Measurements from ENCODE around the gene B3GAT3.

B3GAT3 gene

GRCh38 chr11:62601372-62602140 is 20.2 kb downstream of the B3GAT3 start, which contains the start of gene MTA2 (continued):
- TF ChIP-seq ZNF274 (IDR thresholded peaks at IDR 0.05; ENCODE audit: low read length) (no peak), ZNF274 (tag by site-specific recombination; IDR thresholded peaks at IDR 0.05; ENCODE audit: borderline replicate concordance) (no peak), ZNF777 (tag by site-specific recombination; IDR thresholded peaks at IDR 0.05; ENCODE audit: borderline replicate concordance) (no peak)
- TF ChIP-seq, protein P1, sequence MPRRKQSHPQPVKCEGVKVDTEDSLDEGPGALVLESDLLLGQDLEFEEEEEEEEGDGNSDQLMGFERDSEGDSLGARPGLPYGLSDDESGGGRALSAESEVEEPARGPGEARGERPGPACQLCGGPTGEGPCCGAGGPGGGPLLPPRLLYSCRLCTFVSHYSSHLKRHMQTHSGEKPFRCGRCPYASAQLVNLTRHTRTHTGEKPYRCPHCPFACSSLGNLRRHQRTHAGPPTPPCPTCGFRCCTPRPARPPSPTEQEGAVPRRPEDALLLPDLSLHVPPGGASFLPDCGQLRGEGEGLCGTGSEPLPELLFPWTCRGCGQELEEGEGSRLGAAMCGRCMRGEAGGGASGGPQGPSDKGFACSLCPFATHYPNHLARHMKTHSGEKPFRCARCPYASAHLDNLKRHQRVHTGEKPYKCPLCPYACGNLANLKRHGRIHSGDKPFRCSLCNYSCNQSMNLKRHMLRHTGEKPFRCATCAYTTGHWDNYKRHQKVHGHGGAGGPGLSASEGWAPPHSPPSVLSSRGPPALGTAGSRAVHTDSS (tag by site-specific recombination; IDR thresholded peaks at IDR 0.05): no peak

DNA sequence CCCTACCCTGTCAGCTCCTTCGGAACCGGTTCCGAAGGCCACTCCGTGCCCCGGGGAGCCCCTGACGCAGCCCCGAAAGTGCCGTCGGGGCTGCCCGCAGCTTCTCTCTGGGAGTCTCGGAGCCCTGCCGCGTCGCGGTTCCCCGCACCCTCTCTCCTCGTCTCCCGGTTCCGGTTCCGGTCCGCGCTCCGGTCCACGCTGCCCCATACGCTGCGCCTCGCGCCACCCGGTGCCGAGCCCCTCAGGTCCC is 20.7 kb downstream of the B3GAT3 start:
- POLR2A ChIA-PET: interaction anchor here (0.6 to 4.2 kb wide), 29 partner anchors 9 to 280 kb away, joined by 3 to 140 read pairs (median 5); partner anchors contain the start of genes B3GAT3, C11orf98, CSKMT and EEF1G
- peak overlapping the region; percentile 91 for H3K4me3 ChIP-seq (ENCODE audit: low read depth, low read length)
- TF ChIP-seq ZNF629 (tag by site-specific recombination; IDR thresholded peaks at IDR 0.05): 0 out of 2 replicates have a peak, but pooled peaks have one; percentile 18
- peak; percentile 62 for TF ChIP-seq KLF16 (tag by site-specific recombination; IDR thresholded peaks at IDR 0.05)
- TF ChIP-seq ZNF777 (tag by site-specific recombination; IDR thresholded peaks at IDR 0.05; ENCODE audit: borderline replicate concordance): 0 out of 2 replicates have a peak, but pooled peaks have one; percentile 54
- peak; percentile 19; the same call in 1 of the 2 replicates for TF ChIP-seq ZNF398 (tag by site-specific recombination; IDR thresholded peaks at IDR 0.05)
- TF ChIP-seq ZNF335 (tag by site-specific recombination; conservative IDR thresholded peaks at IDR 0.05): peak; percentile 40
- peak; percentile 47 for TF ChIP-seq ZIC2 (tag by site-specific recombination; IDR thresholded peaks at IDR 0.05)
- TF ChIP-seq ZNF488 (tag by site-specific recombination; IDR thresholded peaks at IDR 0.05): no peak
- no peak for TF ChIP-seq KLF9 (tag by site-specific recombination; IDR thresholded peaks at IDR 0.05; ENCODE audit: low read depth)
- peak; percentile 79; the same call in 1 of the 2 replicates for TF ChIP-seq ZBTB11 (tag by site-specific recombination; conservative IDR thresholded peaks at IDR 0.05; ENCODE audit: low read depth)
- H3K27ac ChIP-seq (ENCODE audit: extremely low read depth, low read depth, low read length): peak overlapping the region; percentile 95
- CTCF ChIA-PET: interaction anchor here (1.0 to 2.4 kb wide), 5 partner anchors 10 to 206 kb away, joined by 3 to 12 read pairs (median 5); partner anchors contain the start of genes GANAB, ROM1 and TUT1
- H3K4me1 ChIP-seq (ENCODE audit: control insufficient read depth, insufficient read depth, low read length): no peaks in the 10 kb centered on the region
- no peaks in the 10 kb centered on the region for H3K9me3 ChIP-seq (ENCODE audit: control insufficient read depth, insufficient read depth, low read depth, low read length)
- peaks cover 17 to 68% of the 10 kb centered on the region in 2 experiments; a peak in 2 of 3 replicates for H3K36me3 ChIP-seq (ENCODE audit: control insufficient read depth in 2 of 2, insufficient read depth in 1 of 2, low read length in 2 of 2)
